PFSK-1 (cell line): ENCODE data around the gene ZFHX3.

Experiments used
- FOXP2 ChIP-seq: optimal IDR thresholded peaks from 2 replicates; pipeline ENCODE3; 2011; ENCODE audit warnings: borderline replicate concordance, control low read depth, inconsistent platforms; ENCODE audit not compliant: insufficient read depth; ENCODE audit errors: extremely low read length, extremely low read depth
- POLR2AphosphoS5 ChIP-seq: IDR thresholded peaks from 2 replicates; pipeline ENCODE4 v1.6.1; 2012; ENCODE audit warnings: low read depth, mild to moderate bottlenecking, control low read depth, low read length, moderate library complexity
- SIN3A ChIP-seq: IDR thresholded peaks from 2 replicates; pipeline ENCODE4 v1.6.1; 2012; ENCODE audit warnings: mild to moderate bottlenecking, low read length, moderate library complexity, borderline replicate concordance; ENCODE audit not compliant: insufficient read depth
- TAF1 ChIP-seq: IDR thresholded peaks from 2 replicates; pipeline ENCODE4 v1.6.1; 2012; ENCODE audit warnings: low read length, control low read depth, borderline replicate concordance; ENCODE audit not compliant: insufficient read depth
- TF ChIP-seq, protein P1 (sequence below), 2 experiments: IDR thresholded peaks; 2 replicates each; pipeline versions ENCODE4 v1.6.1 to v1.8.0; 2011 to 2012; ENCODE audit warnings: low read depth in 2 of 2, low read length in 2 of 2, control low read depth in 1 of 2, inconsistent platforms in 1 of 2, mild to moderate bottlenecking in 1 of 2, moderate library complexity in 1 of 2; ENCODE audit not compliant: insufficient read depth in 1 of 2

The ZFHX3 gene

DNA sequence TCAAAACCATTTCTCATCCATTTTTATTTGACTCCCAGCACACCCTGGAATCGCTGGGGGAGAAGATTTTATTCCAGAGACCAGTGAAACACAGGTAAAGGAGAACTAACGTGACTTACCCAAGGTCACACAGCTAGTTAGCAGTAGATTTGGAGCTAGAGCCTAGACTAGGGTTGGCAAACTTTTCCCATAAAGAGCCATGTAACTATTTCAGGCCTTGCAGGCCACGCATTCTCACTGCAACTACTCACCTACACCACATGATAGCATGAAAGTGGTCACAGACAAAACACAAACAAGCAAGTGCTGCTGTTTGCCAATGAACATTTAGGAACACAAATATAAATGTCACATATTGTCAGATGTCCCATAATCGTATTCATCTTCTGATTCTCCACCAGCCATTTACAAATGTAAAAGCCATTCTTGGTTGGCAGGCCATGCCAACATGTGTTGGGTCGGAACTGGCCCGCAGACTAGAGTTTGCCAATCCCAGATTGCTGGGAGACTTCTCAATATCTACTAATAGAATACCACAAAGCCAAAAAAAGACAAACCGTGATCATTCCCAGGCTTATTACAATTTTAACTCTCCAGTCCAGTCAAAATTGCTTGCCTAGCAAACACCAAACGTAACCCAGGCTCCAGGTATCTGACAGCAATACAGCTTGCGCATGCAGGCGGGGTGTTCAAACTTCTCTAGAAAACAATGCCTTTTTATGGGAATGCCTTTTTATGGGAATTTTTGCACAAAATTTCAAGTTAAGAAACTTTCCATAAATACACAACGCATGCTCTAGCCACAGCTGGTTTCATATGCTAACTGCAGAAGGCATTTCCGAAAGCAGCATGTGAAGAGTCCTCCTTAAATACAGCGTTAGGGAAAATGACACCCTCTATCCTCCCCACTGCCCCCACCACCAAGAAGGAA is 20.9 kb downstream of the ZFHX3 start:
- no peak for TF ChIP-seq TAF1
- TF ChIP-seq, protein P1, sequence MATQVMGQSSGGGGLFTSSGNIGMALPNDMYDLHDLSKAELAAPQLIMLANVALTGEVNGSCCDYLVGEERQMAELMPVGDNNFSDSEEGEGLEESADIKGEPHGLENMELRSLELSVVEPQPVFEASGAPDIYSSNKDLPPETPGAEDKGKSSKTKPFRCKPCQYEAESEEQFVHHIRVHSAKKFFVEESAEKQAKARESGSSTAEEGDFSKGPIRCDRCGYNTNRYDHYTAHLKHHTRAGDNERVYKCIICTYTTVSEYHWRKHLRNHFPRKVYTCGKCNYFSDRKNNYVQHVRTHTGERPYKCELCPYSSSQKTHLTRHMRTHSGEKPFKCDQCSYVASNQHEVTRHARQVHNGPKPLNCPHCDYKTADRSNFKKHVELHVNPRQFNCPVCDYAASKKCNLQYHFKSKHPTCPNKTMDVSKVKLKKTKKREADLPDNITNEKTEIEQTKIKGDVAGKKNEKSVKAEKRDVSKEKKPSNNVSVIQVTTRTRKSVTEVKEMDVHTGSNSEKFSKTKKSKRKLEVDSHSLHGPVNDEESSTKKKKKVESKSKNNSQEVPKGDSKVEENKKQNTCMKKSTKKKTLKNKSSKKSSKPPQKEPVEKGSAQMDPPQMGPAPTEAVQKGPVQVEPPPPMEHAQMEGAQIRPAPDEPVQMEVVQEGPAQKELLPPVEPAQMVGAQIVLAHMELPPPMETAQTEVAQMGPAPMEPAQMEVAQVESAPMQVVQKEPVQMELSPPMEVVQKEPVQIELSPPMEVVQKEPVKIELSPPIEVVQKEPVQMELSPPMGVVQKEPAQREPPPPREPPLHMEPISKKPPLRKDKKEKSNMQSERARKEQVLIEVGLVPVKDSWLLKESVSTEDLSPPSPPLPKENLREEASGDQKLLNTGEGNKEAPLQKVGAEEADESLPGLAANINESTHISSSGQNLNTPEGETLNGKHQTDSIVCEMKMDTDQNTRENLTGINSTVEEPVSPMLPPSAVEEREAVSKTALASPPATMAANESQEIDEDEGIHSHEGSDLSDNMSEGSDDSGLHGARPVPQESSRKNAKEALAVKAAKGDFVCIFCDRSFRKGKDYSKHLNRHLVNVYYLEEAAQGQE (IDR thresholded peaks at IDR 0.05; ENCODE audit: insufficient read depth in 1 of 2, low read depth in 2 of 2, low read length in 2 of 2) = no peak
- no peak for TF ChIP-seq POLR2AphosphoS5
- no peak for TF ChIP-seq FOXP2
- no peak for TF ChIP-seq SIN3A

DNA sequence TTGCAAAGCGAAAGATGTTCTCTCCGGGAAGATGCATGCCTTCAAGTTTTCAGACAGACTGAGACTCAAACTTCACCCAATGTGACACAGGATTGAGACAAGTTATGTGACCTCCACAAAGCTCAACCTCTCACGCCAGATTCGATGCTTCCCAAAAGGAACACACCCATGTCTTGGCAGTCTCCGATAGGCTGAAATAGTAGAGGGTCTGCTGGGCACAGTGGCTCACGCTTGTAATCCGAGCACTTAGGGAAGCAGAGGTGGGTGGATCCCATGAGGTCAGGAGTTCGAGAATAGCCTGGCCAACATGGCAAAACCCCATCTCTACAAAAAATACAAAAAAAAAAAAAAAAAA is 22.1 kb downstream of the ZFHX3 start:
- TF ChIP-seq SIN3A = no peak

DNA sequence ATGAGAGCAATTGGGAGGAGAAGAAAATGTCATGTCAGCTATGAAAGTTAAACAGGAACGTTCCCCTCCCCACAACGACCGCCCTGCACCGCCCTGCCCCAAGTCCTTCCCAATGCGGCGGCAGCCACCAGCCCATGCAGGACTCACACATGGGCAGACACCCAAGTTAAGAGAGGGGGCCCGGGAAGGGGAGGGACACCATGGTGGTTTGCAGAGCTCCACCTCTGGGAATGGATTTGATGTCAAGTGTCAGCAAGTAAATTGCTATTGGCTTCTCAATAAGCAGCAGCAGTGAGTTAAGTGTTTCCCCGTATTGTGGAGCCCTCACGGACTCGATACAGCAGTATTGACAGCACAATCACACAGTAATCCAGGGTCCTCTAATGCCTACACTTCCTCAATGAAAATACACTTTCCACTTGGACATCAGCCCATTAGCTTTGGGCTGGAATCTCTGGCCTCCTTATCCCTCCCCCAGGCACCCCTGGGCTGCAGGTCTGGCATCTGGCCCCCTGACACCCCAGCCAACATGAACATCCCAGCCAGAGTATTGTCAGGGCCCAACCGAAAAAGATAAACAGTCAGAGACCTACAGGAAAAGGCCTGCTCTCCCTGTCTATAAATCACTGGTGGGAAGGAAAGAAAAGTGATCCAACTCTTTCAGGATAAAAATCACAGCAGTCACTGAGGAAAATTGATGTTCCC is 22.6 kb downstream of the ZFHX3 start:
- TF ChIP-seq TAF1 (no peak), POLR2AphosphoS5 (no peak), FOXP2 (no peak), SIN3A (no peak)
- TF ChIP-seq, protein P1 (IDR thresholded peaks at IDR 0.05; ENCODE audit: insufficient read depth in 1 of 2, low read depth in 2 of 2, low read length in 2 of 2) = no peak

DNA sequence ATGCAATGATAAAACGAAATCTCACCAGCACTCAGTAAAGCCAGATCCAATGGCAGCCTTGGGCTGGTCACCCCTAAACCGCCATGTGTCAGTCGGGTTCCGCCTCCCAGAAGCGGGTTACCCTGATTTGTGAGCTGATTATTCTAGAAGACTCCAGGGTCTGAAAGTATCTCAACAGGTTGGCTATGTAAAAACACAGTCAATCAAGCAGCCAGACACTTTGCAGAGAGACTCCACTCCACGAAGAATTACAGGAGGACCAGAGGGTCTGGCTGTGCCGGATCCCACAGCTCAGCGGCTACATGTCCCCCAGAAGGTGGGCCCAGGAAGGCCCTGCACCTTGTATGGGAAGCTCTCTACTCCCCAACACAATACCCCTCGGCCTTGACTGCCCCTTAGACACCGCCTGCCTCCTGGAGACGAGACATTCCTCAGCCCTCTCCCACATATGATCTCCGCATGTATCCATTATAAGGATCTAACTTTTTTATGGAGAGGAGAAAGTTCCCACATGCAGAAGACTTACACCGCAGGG is 23.3 kb downstream of the ZFHX3 start:
- no peak for TF ChIP-seq TAF1
- no peak for TF ChIP-seq POLR2AphosphoS5
- TF ChIP-seq, protein P1 (IDR thresholded peaks at IDR 0.05; ENCODE audit: insufficient read depth in 1 of 2, low read depth in 2 of 2, low read length in 2 of 2) = no peak
- TF ChIP-seq SIN3A = no peak
- TF ChIP-seq FOXP2 = no peak

DNA sequence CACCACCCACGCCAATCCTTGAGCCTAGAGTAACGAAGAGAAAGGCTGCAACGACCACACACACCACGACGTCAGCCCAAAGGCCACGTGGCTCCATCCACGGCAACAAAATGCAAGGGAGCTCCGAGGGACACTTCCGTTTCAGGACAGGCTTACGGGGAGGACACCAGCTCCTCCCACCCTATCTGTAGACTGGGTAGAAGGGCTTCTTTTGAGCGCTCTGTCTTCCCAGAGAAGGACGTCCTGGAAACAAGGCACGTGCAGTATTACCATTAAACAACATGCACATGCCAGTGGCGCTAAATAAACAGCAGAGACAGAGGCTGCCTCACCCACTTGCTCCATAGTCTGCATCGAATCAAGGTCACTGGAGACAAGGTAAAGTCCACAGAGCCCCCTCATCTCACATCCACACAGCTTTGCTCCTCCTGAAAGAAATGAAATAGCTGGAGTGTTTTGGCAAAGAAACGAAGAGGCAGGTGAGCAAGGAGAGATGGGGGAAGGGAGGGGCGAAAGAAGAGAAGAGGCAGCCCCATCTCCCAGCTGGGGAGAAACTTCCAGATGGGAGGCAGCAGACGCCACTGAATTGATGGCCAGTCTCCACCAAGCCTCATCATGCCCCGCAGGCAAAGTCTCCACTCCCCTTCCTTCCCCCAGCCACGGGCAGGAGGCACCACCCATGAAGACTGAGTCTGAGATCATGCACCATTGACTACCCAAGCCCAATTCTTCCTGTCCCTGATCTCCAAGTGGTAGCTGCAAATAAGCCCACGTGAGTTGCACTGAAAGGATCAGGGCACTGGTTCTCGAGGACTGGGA is 24.0 kb downstream of the ZFHX3 start:
- TF ChIP-seq, protein P1 (IDR thresholded peaks at IDR 0.05; ENCODE audit: insufficient read depth in 1 of 2, low read depth in 2 of 2, low read length in 2 of 2) = no peak
- TF ChIP-seq POLR2AphosphoS5 (no peak), FOXP2 (no peak), SIN3A (no peak), TAF1 (no peak)
